HepG2 (cell line): ENCODE results near the gene PRCP. TPM values are rescaled to one million over a fixed set of nuclear protein-coding genes. Genes with fewer than 3 reads are reported as not detected.
A peak's percentile ranks its signal among the peaks of the same experiment; 100 is the strongest.

Experiments
- ARID5B ChIP-seq: IDR thresholded peaks from 2 replicates; pipeline ENCODE4 v1.4.0; 2020; ENCODE audit warnings: mild to moderate bottlenecking, missing genetic modification reagents
- BORCS8-MEF2B ChIP-seq: sonication (generic); formaldehyde crosslinking; IDR thresholded peaks from 2 replicates; pipeline ENCODE4 v1.8.0; 2022; ENCODE audit warnings: mild to moderate bottlenecking, missing genetic modification reagents
- CHD4 ChIP-seq: fragments of 200-600 bp; sonication (generic); IDR thresholded peaks from 2 replicates; pipeline ENCODE4 v1.7.0; 2017; ENCODE audit warnings: mild to moderate bottlenecking, low read length, borderline replicate concordance
- HNF1B ChIP-seq: sonication (generic); formaldehyde crosslinking; IDR thresholded peaks from 2 replicates; pipeline ENCODE4 v1.5.1; 2020; ENCODE audit warnings: mild to moderate bottlenecking, moderate library complexity, missing genetic modification reagents
- KAT8 ChIP-seq: IDR thresholded peaks from 2 replicates; pipeline ENCODE4 v1.6.1; 2016; ENCODE audit warnings: missing genetic modification reagents, missing compliant biosample characterization
- MED1 ChIP-seq: sonication (generic); formaldehyde crosslinking; IDR thresholded peaks from 2 replicates; pipeline ENCODE4 v1.4.0; 2020; ENCODE audit warnings: missing genetic modification reagents
- MTF1 ChIP-seq: sonication (generic); formaldehyde crosslinking; IDR thresholded peaks from 2 replicates; pipeline ENCODE4 v1.5.0; 2020; ENCODE audit warnings: missing genetic modification reagents
- MYPOP ChIP-seq: sonication (generic); formaldehyde crosslinking; IDR thresholded peaks from 2 replicates; pipeline ENCODE4 v1.8.1; 2023; ENCODE audit warnings: mild to moderate bottlenecking, moderate library complexity, missing genetic modification reagents
- NBN ChIP-seq: fragments of 450-650 bp; conservative IDR thresholded peaks from 2 replicates; pipeline ENCODE4 v1.6.1; 2017
- NCOA2 ChIP-seq: sonication (generic); formaldehyde crosslinking; IDR thresholded peaks from 2 replicates; pipeline ENCODE4 v1.8.0; 2022; ENCODE audit warnings: inconsistent platforms
- RNF2 ChIP-seq: fragments of 450-650 bp; conservative IDR thresholded peaks from 2 replicates; pipeline ENCODE4 v1.6.1; 2016; ENCODE audit warnings: low read depth
- SAP130 ChIP-seq: IDR thresholded peaks from 2 replicates; pipeline ENCODE4 v1.6.1; 2016; ENCODE audit warnings: low read depth
- ZBTB25 ChIP-seq: IDR thresholded peaks from 2 replicates; pipeline ENCODE4 v1.6.1; 2018; ENCODE audit warnings: missing genetic modification reagents
- ZNF253 ChIP-seq: sonication (generic); formaldehyde crosslinking; IDR thresholded peaks from 2 replicates; pipeline ENCODE4 v1.8.0; 2022; ENCODE audit warnings: mild to moderate bottlenecking, missing genetic modification reagents, borderline replicate concordance
- ZNF326 ChIP-seq: sonication (generic); formaldehyde crosslinking; IDR thresholded peaks from 2 replicates; pipeline ENCODE4 v1.4.0; 2020; ENCODE audit warnings: missing genetic modification reagents, borderline replicate concordance
- ZNF563 ChIP-seq: sonication (generic); formaldehyde crosslinking; IDR thresholded peaks from 2 replicates; pipeline ENCODE4 v1.8.0; 2022; ENCODE audit warnings: mild to moderate bottlenecking, moderate library complexity, missing genetic modification reagents
- ZNF607 ChIP-seq: sonication (generic); formaldehyde crosslinking; IDR thresholded peaks from 2 replicates; pipeline ENCODE4 v1.5.1; 2020; ENCODE audit warnings: missing genetic modification reagents, mild to moderate bottlenecking, borderline replicate concordance
- ZNF775 ChIP-seq: sonication (generic); formaldehyde crosslinking; IDR thresholded peaks from 2 replicates; pipeline ENCODE4 v1.4.0; 2020; ENCODE audit warnings: missing genetic modification reagents, mild to moderate bottlenecking, moderate library complexity, borderline replicate concordance
- polyA plus RNA-seq, 8 experiments: library from polyadenylated mRNA; depleted of rRNA in 3 of 8; stranded (reverse) in 7 of 8; unstranded in 1 of 8; fragments of >200 nt; fragmentation: Illumina TruSeq in 4 of 8; extraction: Trizol in 4 of 8; gene quantifications; 2 replicates each; pipeline versions ENCODE4 v1.2.1 to v1.2.3, GENCODE V29; 2011 to 2016; ENCODE audit warnings: low read depth in 4 of 8, missing spikeins in 1 of 8, mixed read lengths in 1 of 8; ENCODE audit not compliant: insufficient read depth in 1 of 8
- total RNA-seq, 5 experiments: library from RNA; depleted of rRNA; stranded (reverse); fragments of >200 nt; fragmentation: Illumina TruSeq; extraction: Trizol; gene quantifications; 2 replicates each; pipeline ENCODE4 v1.2.3, GENCODE V29; 2016; ENCODE audit warnings: low read depth in 1 of 5

Gene PRCP
- total and polyA plus RNA-seq, 2 of the 13 experiments (the other 11 are each of a cell fraction or from before 2014, with no cell fraction given): 84.2 to 105 TPM

- peak; percentile 22; the same call in 1 of the 2 replicates for TF ChIP-seq ARID5B (CRISPR knock-in tag)
- no peak for TF ChIP-seq ZNF326 (CRISPR knock-in tag)
- peak; percentile 45 for TF ChIP-seq KAT8 (CRISPR knock-in tag)
- TF ChIP-seq MYPOP (CRISPR knock-in tag): peak; percentile 87
- TF ChIP-seq ZNF607: peak; percentile 62; the same call in 1 of the 2 replicates
- TF ChIP-seq ZNF775 (CRISPR knock-in tag): 0 out of 2 replicates have a peak, but pooled peaks have one; percentile 20
- no peak for TF ChIP-seq NBN
- peak; percentile 84 for TF ChIP-seq SAP130 (CRISPR knock-in tag)
- 0 out of 2 replicates have a peak, but pooled peaks have one; percentile 39 for TF ChIP-seq CHD4
- no peak for TF ChIP-seq NCOA2 (CRISPR knock-in tag)
- no peak for TF ChIP-seq MTF1
- TF ChIP-seq HNF1B (CRISPR knock-in tag): peak; percentile 61
- TF ChIP-seq ZNF563: no peak
- TF ChIP-seq MED1 (CRISPR knock-in tag): peak; percentile 30; the same call in 1 of the 2 replicates
- no peak for TF ChIP-seq ZBTB25 (CRISPR knock-in tag)
- TF ChIP-seq ZNF253 (CRISPR knock-in tag): 0 out of 2 replicates have a peak, but pooled peaks have one; percentile 30
- TF ChIP-seq BORCS8-MEF2B: peak; percentile 81
- TF ChIP-seq RNF2: 0 out of 2 replicates have a peak, but pooled peaks have one; percentile 16
These were observed at the start of gene PRCP (continued) for GRCh38 chr11:82900277-82901164.
